GM12801 (cell line): ENCODE results near the gene POLA1.

Experiments used
- TF ChIP-seq, protein P1 (sequence below): IDR thresholded peaks from one replicate; pipeline ENCODE4 v1.5.1; 2011; ENCODE audit warnings: control low read depth; ENCODE audit not compliant: insufficient read length; ENCODE audit errors: extremely low read depth

Gene POLA1

GRCh38 chrX:24846550-24847150 is 152.9 kb downstream of the POLA1 start:
- TF ChIP-seq, protein P1, sequence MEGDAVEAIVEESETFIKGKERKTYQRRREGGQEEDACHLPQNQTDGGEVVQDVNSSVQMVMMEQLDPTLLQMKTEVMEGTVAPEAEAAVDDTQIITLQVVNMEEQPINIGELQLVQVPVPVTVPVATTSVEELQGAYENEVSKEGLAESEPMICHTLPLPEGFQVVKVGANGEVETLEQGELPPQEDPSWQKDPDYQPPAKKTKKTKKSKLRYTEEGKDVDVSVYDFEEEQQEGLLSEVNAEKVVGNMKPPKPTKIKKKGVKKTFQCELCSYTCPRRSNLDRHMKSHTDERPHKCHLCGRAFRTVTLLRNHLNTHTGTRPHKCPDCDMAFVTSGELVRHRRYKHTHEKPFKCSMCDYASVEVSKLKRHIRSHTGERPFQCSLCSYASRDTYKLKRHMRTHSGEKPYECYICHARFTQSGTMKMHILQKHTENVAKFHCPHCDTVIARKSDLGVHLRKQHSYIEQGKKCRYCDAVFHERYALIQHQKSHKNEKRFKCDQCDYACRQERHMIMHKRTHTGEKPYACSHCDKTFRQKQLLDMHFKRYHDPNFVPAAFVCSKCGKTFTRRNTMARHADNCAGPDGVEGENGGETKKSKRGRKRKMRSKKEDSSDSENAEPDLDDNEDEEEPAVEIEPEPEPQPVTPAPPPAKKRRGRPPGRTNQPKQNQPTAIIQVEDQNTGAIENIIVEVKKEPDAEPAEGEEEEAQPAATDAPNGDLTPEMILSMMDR, result no peak

GRCh38 chrX:24851289-24851688 is 157.6 kb downstream of the POLA1 start:
- TF ChIP-seq, protein P1, result no peak

- TF ChIP-seq, protein P1, result no peak
Measured at GRCh38 chrX:24851780-24852179, 158.1 kb downstream of the POLA1 start.

- TF ChIP-seq, protein P1, result no peak
Measured at GRCh38 chrX:24858004-24858746, 164.5 kb downstream of the POLA1 start.

DNA sequence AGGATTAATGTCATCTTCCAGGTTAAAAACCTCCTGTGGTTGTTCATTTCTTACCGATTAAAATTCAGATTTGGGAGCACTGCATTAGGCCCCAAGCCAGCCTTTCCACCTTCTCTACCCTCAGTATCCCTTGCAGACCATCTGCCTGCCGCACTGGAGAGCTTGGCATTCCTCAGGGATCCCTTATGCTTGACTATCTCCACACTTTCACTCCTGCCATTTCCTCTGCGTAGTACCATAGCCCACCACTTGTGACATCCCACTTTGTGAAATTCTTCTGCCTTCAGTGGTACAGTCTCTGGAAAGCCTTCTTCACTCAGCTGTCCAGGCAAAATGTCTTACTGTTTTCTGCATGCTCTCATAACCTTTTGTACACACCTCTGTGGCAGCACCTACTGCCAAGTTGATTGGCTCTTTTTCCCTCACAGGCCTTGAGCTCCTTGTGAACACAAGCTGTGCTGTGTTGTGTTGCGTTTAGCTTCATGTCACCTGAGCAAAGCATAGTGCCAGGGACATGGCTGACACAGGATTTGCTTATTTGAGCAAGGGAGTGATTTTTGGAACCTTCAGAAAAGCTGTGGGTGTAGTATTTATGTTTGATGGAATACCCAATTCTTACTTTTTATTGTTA is 165.6 kb downstream of the POLA1 start:
- TF ChIP-seq, protein P1, result no peak

DNA sequence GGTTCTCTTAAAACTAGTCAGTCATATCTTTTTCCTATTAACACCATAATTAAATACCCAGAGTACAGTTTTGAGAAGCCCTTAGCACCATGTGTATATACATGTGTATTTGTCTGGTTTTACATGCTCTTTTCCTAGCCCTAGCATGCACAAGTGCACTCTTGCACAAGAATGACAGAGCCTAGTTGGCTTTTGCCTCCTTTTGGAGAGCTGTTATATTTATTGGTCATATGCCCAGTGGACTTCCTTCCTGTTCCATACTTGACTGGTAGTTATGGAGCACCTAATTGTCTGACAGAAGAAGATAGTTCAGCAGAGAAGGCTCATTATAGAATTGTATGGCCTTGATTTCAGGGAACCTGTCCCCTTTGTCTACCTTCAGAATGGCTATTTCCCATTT is 166.4 kb downstream of the POLA1 start:
- TF ChIP-seq, protein P1, result no peak

DNA sequence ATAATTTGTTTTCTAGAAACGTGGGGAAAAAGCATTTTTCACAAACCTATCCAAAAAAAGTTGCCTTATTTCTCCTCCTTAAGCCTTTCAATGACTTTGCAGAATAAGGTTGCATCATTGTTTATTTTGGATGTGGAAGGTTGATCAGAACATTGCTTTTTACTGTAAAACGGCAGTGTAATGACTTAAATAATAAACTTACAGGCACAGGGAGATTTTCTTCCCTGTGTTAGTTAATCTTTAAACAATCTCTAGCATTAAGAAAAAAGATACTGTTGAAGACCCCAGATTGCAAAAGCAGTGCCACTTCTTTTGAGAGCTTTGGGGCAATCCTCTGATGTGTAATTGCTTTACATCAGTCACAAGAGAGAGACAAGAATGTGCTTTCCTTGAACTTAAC is 168.6 kb downstream of the POLA1 start:
- TF ChIP-seq, protein P1, result no peak
